CD4-positive, CD25-positive, alpha-beta regulatory T cell (primary cell): Measurements from ENCODE around the gene UBE2M. TPM values are rescaled to one million over a fixed set of nuclear protein-coding genes. Genes with fewer than 3 reads are reported as not detected.
"Not testable (repeated sequence)": the region's sequence is repeated elsewhere in the genome, so short reads cannot be mapped to it uniquely, and the experiment has no call there.

ENCODE experiments used
- ATAC-seq, 2 donors: fragments of 150-1000 bp; cut with Tn5 transposase; one replicate each; pipeline ENCODE4 v1.10.0; 2021; ENCODE audit warnings: low read depth in 2 of 2, moderate number of reproducible peaks in 2 of 2, moderate library complexity in 1 of 2
- DNase-seq, 3 donors: peaks; one replicate each; pipeline versions ENCODE4 v3.0.0 to v3.0.0-alpha.2; 2012 to 2022; ENCODE audit warnings: mixed read lengths in 1 of 3
- H3K27ac ChIP-seq: one replicate; pipeline ENCODE4 v1.7.0; 2013; ENCODE audit warnings: mild to moderate bottlenecking, low read length; ENCODE audit not compliant: insufficient read depth, poor library complexity, severe bottlenecking
- H3K27me3 ChIP-seq: one replicate; pipeline ENCODE4 v1.7.0; 2013; ENCODE audit warnings: low read length; ENCODE audit not compliant: control insufficient read depth, insufficient read depth
- H3K36me3 ChIP-seq: one replicate; pipeline ENCODE4 v1.7.0; 2013; ENCODE audit warnings: mild to moderate bottlenecking, low read length, moderate library complexity; ENCODE audit not compliant: control insufficient read depth, insufficient read depth
- H3K4me1 ChIP-seq: 2 replicates; pipeline ENCODE4 v1.7.0; 2013; ENCODE audit warnings: mild to moderate bottlenecking, low read length; ENCODE audit not compliant: insufficient read depth, control insufficient read depth, poor library complexity, severe bottlenecking
- H3K4me3 ChIP-seq: one replicate; pipeline ENCODE4 v1.7.0; 2013; ENCODE audit warnings: low read depth, mild to moderate bottlenecking, low read length, moderate library complexity
- H3K9me3 ChIP-seq, 2 experiments: 1 replicate in 1 of 2; 2 replicates in 1 of 2; pipeline ENCODE4 v1.7.0; 2013; ENCODE audit warnings: low read length in 2 of 2, mild to moderate bottlenecking in 1 of 2, moderate library complexity in 1 of 2; ENCODE audit not compliant: control insufficient read depth in 2 of 2
- H3K27ac Mint-ChIP-seq, 3 donors: one replicate each; pipeline ENCODE4 v1.8.0; 2020 to 2022; ENCODE audit warnings: mild to moderate bottlenecking in 3 of 3, mixed read lengths in 3 of 3, moderate library complexity in 2 of 3
- H3K27me3 Mint-ChIP-seq: one replicate; pipeline ENCODE4 v1.8.0; 2022; ENCODE audit warnings: mild to moderate bottlenecking, mixed read lengths
- H3K36me3 Mint-ChIP-seq: one replicate; pipeline ENCODE4 v1.8.0; 2020; ENCODE audit warnings: mixed read lengths
- H3K4me1 Mint-ChIP-seq, 4 donors: one replicate each; pipeline ENCODE4 v1.8.0; 2020 to 2022; ENCODE audit warnings: mixed read lengths in 4 of 4, mild to moderate bottlenecking in 1 of 4
- H3K4me3 Mint-ChIP-seq, 4 donors: one replicate each; pipeline ENCODE4 v1.8.0; 2020 to 2022; ENCODE audit warnings: mild to moderate bottlenecking in 4 of 4, mixed read lengths in 4 of 4, moderate library complexity in 3 of 4
- H3K9me3 Mint-ChIP-seq, 7 donors: one replicate each; pipeline ENCODE4 v1.8.0; 2020 to 2022; ENCODE audit warnings: mixed read lengths in 7 of 7, mild to moderate bottlenecking in 3 of 7, moderate library complexity in 2 of 7
- polyA plus RNA-seq, 4 donors: library from polyadenylated mRNA; unstranded; fragments of 300-500 nt; fragmentation: Illumina TruSeq; gene quantifications; one replicate each; pipeline ENCODE4 v1.2.3, GENCODE V29; 2021
- total RNA-seq: library from RNA; stranded (reverse); gene quantifications from one replicate; pipeline ENCODE4 v1.2.3, GENCODE V29; 2022

The UBE2M gene
- total and polyA plus RNA-seq, 5 donors from 2014 or later = 8.7 to 50.2 (median 15.8) TPM

GRCh38 chr19:58544591-58545285 is 13.7 kb downstream of the UBE2M start:
- peak; percentile 43 for ATAC-seq
- Histone ChIP-seq H3K27me3 (no peaks in the 10 kb centered on the region), H3K9me3 (no peaks in the 10 kb centered on the region), H3K27ac (peak overlapping the region; percentile 95), H3K36me3 (peaks cover 27% of the 10 kb centered on the region), H3K4me3 (peak overlapping the region; percentile 67), H3K4me1 (peaks cover 36% of the 10 kb centered on the region)
- Mint-ChIP-seq H3K27ac (peak overlapping the region; percentile 89 to 100 (median 91)), H3K4me1 (peaks cover 0 to 45% (median 29%) of the 10 kb centered on the region in 4 donors), H3K27me3 (peaks cover 14% of the 10 kb centered on the region), H3K4me3 (peak overlapping the region; percentile 94 to 98 (median 96)), H3K36me3 (peaks cover 17% of the 10 kb centered on the region), H3K9me3 (peaks cover 0 to 1% (median 0%) of the 10 kb centered on the region in 7 donors)
- peak in 2 of 3 donors; percentile 49 to 71 for DNase-seq

DNA sequence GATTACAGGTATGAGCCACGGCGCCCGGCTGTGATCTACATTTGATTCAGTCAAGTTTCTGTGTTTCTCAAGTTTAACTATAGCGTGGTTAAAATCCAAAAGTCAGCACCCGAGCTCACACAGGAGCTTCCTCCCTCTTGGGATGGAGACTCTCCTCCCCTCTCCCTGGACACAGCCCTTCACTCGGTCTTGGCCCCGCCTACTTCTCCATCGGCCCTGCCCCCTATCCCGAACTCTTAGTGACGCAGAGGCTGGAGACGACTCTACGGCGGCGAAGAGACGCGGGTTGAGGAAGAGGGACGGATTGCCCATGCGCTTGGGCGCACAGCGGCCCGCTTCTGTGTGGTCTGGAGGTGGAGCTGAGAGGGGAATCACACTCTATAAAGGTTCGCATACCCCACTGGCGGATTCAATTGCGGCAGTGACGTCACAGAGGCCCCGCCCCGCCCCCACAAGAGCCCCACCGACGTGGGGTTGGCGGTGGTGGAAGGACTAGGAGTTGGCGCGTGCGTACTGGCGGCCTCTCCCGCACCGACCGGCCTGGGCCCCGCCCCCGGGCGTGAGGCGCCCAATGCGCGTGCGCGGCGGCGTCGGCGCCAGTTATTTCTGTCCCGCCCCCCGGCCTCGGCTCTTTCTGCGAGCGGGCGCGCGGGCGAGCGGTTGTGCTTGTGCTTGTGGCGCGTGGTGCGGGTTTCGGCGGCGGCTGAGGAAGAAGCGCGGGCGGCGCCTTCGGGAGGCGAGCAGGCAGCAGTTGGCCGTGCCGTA is 14.4 kb downstream of the UBE2M start, which contains the start of gene TRIM28:
Gene TRIM28, plus strand, starts transcription at position 239 of the 765 bp plus-strand sequence. CDS start 694 bp downstream, outside the sequence.
- Histone ChIP-seq H3K9me3 (no peaks in the 10 kb centered on the region), H3K36me3 (peaks cover 20% of the 10 kb centered on the region), H3K4me1 (peaks cover 34% of the 10 kb centered on the region), H3K27ac (peak within 1 kb of the TSS; percentile 95), H3K27me3 (peaks cover 2% of the 10 kb centered on the region), H3K4me3 (peak within 1 kb of the TSS; percentile 86)
- peaks cover 0 to 48% (median 29%) of the 10 kb centered on the region in 4 donors for H3K4me1 Mint-ChIP-seq
- DNase-seq (peak; percentile 98 to 100 (median 100)), ATAC-seq (peak; percentile 90 to 91)
- H3K9me3 Mint-ChIP-seq = peaks cover 0 to 1% (median 0%) of the 10 kb centered on the region in 7 donors
- H3K36me3 Mint-ChIP-seq = peaks cover 17% of the 10 kb centered on the region
- peak within 1 kb of the TSS; percentile 94 to 98 (median 96) for H3K4me3 Mint-ChIP-seq
- H3K27me3 Mint-ChIP-seq = peaks cover 14% of the 10 kb centered on the region
- H3K27ac Mint-ChIP-seq = peak within 1 kb of the TSS; percentile 99 to 100 (median 99)

GRCh38 chr19:58542641-58543372 is 15.6 kb downstream of the UBE2M start:
- not testable (repeated sequence) for H3K27me3 ChIP-seq, H3K4me3 ChIP-seq, H3K9me3 ChIP-seq, H3K9me3 Mint-ChIP-seq, H3K27ac ChIP-seq, DNase-seq, H3K4me3 Mint-ChIP-seq, H3K36me3 ChIP-seq, ATAC-seq
- Mint-ChIP-seq H3K4me1 (peaks cover 0 to 51% (median 26%) of the 10 kb centered on the region in 4 donors), H3K36me3 (peaks cover 13% of the 10 kb centered on the region), H3K27me3 (peaks cover 14% of the 10 kb centered on the region), H3K27ac (peak overlapping the region in 1 of 3 donors; percentile 51)
- peaks cover 46% of the 10 kb centered on the region for H3K4me1 ChIP-seq

DNA sequence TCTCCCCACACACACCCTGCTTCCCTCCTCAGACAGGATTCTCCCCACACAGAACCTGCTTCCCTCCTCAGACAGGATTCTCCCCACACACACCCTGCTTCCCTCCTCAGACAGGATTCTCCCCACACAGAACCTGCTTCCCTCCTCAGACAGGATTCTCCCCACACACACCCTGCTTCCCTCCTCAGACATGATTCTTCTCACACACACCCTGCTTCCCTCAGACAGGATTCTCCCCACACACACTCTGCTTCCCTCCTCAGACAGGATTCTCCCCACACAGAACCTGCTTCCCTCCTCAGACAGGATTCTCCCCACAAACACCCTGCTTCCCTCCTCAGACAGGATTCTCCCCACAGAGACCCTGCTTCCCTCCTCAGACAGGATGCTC is 19.2 kb downstream of the UBE2M start:
- not testable (repeated sequence) for DNase-seq, H3K9me3 ChIP-seq, H3K27ac ChIP-seq, ATAC-seq, H3K4me3 ChIP-seq, H3K36me3 ChIP-seq, H3K9me3 Mint-ChIP-seq, H3K36me3 Mint-ChIP-seq, H3K27me3 ChIP-seq
- Mint-ChIP-seq H3K4me3 (peak overlapping the region in 3 of 4 donors; percentile 24 to 58 (median 54)), H3K27ac (peak overlapping the region in 1 of 3 donors; percentile 73), H3K27me3 (peaks cover 18% of the 10 kb centered on the region), H3K4me1 (peaks cover 0 to 24% (median 7%) of the 10 kb centered on the region in 4 donors)
- H3K4me1 ChIP-seq = peaks cover 20% of the 10 kb centered on the region

GRCh38 chr19:58538257-58539168 is 19.9 kb downstream of the UBE2M start:
- H3K27ac ChIP-seq = no peak overlapping the region
- peaks cover 2% of the 10 kb centered on the region for H3K27me3 ChIP-seq
- no peaks in the 10 kb centered on the region for H3K36me3 Mint-ChIP-seq
- peak overlapping the region; percentile 41 to 81 (median 62) for H3K4me3 Mint-ChIP-seq
- H3K27me3 Mint-ChIP-seq = peaks cover 11% of the 10 kb centered on the region
- H3K9me3 Mint-ChIP-seq = no peaks in the 10 kb centered on the region
- DNase-seq (peak in 2 of 3 donors; percentile 37 to 67), ATAC-seq (peak; percentile 79 to 80)
- no peaks in the 10 kb centered on the region for H3K9me3 ChIP-seq
- peaks cover 0 to 19% (median 1%) of the 10 kb centered on the region in 4 donors for H3K4me1 Mint-ChIP-seq
- peaks cover 16% of the 10 kb centered on the region for H3K4me1 ChIP-seq
- no peak overlapping the region for H3K4me3 ChIP-seq
- H3K36me3 ChIP-seq = no peaks in the 10 kb centered on the region
- H3K27ac Mint-ChIP-seq = peak overlapping the region in 1 of 3 donors; percentile 69

DNA sequence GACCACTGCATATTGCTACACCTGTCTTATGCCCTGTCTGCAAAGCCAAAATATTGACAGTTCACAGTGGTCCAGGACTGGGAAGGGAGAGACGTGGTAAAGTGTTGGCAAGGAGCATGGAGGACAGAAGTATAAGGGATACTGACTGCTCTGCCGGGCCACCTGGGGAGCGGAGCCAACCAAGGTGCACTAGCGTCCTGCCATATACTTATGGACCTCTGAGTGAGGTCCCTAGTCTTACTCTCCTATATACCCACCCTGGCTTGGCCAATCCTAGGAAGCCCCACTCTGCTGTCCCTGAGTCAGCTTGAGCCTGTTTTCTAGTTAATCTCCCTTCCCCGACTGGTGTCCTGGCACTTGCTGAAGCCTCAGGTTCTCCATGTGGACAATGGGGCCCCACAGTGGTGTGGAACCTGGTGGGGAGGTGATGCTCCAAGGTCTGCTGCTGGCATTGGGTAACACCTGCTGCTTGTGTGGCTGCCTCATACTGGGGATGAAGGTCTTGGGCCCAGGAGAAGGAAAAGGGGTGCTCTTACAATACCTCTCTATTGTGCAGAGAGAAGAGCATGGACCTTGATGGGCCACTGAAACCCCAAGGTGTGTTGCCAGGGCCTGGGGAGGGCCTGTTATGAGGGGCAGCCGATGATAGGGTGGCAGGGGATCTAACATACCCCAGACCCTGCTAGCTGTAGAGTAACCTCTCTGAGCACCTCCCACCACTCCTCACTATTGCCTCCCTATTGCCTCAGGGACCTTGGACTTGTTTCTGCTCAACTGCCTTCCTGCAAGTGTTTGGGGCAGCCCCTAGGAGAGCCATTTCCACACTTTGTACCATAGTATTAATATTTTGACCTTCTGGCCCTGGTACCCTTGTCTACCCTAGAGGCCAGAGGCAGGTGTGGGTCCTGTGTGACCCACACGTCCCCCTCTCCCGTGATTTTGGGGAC is 21.3 kb downstream of the UBE2M start:
- Mint-ChIP-seq H3K36me3 (no peaks in the 10 kb centered on the region), H3K9me3 (no peaks in the 10 kb centered on the region), H3K27me3 (peaks cover 5% of the 10 kb centered on the region), H3K27ac (peak overlapping the region in 1 of 3 donors; percentile 85), H3K4me3 (peak overlapping the region in 2 of 4 donors; percentile 10 to 44), H3K4me1 (peaks cover 0 to 15% (median 0%) of the 10 kb centered on the region in 4 donors)
- peaks cover 13% of the 10 kb centered on the region for H3K4me1 ChIP-seq
- ATAC-seq (no peak), DNase-seq (no peak)
- H3K27me3 ChIP-seq = peaks cover 2% of the 10 kb centered on the region
- no peak overlapping the region for H3K4me3 ChIP-seq
- no peaks in the 10 kb centered on the region for H3K9me3 ChIP-seq
- H3K27ac ChIP-seq = no peak overlapping the region
- H3K36me3 ChIP-seq = no peaks in the 10 kb centered on the region
